ENCODE measurements around the gene RERE.

DNA sequence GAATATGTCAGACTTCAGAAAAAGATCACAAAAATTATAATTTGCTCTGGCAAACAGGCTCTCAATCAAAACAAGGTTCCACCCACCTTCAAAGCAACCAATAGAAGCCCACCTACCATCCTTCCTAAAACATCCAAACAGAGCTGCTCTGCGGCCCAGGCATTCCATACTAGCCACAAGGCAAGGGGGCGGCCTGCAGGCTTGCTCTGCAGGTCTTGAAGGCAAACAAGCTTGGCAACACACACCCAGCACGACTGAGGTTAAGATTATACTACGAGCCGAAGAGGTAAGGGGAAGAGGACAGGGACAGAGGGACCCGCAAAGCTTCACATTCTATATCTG lies 292.3 kb downstream of the RERE start:
- TF ChIP-seq, protein P1, sequence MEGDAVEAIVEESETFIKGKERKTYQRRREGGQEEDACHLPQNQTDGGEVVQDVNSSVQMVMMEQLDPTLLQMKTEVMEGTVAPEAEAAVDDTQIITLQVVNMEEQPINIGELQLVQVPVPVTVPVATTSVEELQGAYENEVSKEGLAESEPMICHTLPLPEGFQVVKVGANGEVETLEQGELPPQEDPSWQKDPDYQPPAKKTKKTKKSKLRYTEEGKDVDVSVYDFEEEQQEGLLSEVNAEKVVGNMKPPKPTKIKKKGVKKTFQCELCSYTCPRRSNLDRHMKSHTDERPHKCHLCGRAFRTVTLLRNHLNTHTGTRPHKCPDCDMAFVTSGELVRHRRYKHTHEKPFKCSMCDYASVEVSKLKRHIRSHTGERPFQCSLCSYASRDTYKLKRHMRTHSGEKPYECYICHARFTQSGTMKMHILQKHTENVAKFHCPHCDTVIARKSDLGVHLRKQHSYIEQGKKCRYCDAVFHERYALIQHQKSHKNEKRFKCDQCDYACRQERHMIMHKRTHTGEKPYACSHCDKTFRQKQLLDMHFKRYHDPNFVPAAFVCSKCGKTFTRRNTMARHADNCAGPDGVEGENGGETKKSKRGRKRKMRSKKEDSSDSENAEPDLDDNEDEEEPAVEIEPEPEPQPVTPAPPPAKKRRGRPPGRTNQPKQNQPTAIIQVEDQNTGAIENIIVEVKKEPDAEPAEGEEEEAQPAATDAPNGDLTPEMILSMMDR (conservative IDR thresholded peaks at IDR 0.05) = no peak
- no peak for TF ChIP-seq ZFX (IDR thresholded peaks at IDR 0.05)

All from C4-2B (cell line).